ENCODE data around the gene TUBB6.

The TUBB6 gene

GRCh38 chr18:12307701-12308385 lies at the start of gene TUBB6:
Gene TUBB6, plus strand, starts transcription at chr18:12308241. Its CDS starts 52 bp downstream, at chr18:12308293.
- peak; percentile 42 for DNase-seq

- DNase-seq, result no peak
These were observed 49.0 kb upstream of the TUBB6 start for GRCh38 chr18:12258719-12259705.

DNA sequence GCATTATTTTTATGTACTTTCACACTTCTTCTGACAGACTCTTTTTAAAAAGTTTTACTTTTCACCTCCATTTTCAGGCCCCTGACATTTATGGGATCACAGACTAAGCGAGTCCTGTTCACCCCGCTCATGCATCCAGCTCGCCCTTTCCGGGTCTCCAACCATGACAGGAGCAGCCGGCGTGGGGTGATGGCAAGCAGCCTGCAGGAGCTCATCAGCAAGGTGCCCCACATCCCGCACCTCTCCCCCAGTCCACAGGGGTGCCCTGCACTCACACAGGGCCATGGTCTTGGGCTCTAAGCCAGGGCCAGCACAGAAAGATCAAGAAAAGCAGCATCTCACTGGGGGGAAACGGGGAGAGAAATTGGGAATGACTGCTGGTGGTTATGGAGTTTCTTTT lies 45.3 kb upstream of the TUBB6 start:
- DNase-seq, result no peak

DNA sequence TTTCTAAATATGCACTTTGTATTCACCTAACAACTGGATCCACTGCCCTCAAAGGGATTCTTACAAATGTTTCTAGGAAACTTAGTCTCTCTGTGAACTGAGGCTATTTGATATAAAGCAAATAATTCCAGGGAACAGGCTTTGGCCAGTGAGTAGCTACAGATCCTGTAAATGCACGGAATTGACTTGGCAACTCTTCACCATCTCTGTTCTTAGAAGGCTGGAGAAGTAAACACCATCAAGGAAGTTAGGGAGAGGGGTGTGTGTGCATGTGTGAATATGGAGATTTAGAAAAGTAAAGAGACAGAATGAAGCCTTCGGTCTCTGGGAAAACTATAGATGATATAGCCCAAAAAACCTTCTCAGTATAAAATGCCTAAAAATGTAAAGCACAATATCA lies 43.2 kb upstream of the TUBB6 start:
- no peak for DNase-seq

DNA sequence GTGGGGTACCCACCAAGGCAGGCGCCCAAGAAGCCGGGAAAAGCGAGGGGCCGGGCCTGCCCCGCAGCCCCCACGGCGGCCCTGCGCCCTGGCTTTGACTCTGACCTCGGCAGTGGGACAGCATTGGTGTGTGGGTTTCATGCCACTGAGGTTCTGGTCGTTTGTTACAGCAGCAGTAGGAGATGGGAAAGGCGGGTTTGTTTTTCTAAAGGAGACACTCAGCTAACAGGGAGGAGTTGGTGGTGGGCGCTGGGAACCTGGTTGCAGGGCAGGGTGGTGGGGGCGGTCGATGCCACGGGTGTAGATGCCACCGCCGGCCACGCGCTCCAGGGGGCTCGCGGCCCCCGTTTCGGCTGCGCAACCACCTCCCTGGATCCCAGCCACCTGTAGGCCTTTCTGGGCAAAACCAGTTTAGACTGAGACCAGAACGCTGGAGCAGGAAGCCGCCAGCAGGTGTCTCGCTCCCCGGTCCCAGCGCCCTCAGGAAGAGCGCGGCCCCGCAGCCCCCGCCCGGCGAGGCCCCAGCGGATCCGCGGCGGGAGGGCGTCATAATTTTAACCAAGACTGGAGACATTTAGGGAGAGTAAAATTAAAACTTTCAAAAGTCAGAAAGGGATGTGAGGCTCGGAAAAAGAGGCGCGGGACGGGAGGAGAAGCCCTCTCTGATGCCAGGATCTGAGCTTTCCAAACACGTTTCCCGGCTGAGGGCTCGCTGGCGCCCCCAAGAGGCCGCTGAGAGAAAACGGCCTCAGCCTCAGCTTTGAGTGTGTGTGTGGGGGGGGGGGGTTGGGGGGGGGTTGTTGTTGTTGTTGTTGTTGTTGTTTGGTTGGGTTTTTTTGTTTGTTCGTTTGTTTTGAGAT lies 36.4 kb upstream of the TUBB6 start:
- DNase-seq, result no peak

- DNase-seq, result no peak
These were observed 33.2 kb upstream of the TUBB6 start for GRCh38 chr18:12274793-12275192.

DNA sequence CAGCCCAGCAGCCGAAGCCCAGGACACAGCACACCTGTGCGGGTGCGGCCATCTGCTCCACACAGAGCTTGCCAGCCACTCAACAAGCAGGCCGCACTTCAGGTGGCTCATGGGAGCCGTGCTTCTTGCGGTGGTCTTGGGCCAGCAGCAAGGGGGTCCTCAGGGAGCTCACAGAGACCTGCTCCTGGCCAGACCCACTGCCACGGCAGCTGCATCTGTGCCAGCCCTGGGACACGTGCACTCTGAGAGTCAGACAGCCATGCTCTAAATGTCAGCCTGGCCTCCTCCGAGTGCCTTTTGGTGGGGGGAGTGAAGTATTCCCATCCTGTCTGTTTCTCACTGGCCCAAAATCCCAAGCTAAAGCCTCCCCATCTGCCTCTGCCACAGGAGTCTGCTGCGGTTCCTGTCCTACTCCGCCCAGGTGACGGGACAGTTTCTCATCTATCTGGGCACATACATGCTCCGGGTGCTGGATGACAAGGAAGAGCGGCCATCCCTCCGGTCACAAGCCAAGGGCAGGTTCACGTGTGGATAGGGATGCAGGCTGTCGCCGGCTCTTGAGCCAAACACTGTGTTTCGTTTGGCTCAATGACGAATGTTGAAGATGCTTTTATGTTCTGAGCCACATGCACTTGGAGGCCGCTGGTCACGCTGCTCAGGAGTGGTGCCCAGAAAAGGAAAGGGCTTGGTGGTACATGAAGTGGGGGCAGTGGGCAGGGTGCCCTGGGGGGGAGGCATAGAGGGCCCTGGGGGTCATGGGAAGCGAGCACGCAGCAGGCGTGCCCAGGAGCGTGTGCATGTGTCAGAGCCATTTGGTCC lies 31.1 kb upstream of the TUBB6 start:
- no peak for DNase-seq

GRCh38 chr18:12278215-12278671 lies 29.8 kb upstream of the TUBB6 start:
- no peak for DNase-seq

GRCh38 chr18:12278741-12279682 lies 29.0 kb upstream of the TUBB6 start:
- no peak for DNase-seq

DNA sequence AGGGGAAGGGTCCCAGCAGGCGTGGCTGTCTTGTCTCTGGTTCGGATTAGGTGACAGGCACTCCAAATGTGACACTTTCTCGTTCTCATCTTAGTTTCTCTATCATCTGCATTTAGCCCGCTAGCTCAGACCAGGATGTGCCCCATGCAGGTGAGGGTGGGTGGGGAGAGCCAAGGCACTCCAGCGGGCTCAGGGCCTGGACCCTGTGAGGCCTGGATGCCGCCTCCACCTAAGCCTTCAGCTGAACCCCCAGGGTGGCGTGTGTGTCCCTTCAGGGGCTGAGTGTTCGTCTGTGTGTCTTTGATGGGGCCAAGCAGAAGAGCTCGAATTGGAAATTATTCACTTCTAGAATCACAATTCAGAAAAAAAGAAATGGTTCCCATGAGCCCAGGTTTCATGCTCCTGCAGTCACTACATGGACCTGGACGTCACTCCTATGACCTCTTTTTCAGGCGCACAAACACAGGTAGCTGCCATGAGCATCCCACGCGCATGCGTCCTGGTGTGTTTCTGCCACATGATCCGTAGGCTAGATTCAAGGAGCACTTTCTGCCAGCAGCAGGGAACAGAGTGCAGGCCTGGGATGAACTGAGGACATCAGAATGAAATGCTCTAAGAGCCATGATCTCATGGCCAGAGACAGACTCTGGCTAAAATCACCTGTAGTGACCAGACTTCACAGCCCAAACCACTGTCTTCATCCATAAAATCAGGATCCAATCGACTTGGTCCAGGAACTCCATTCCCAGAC lies 28.1 kb upstream of the TUBB6 start:
- DNase-seq, result no peak

DNA sequence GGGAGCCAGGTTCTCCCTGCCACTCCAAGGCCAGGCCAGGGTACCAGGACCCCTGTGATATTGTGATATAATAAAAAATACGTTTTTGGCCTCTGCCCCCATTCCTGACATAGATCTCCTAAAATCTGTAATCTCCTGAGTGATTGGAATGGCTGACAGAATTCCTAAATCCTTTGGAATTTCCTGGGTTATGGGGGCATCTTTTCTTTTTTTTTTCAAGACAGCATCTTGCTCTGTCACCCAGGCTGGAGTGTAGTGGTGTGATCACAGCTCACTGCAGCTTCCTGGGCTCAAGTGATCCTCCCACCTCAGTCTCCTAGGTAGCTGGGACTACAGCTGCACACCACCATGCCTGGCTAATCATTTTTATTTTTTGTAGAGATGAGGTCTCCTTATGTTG lies 26.2 kb upstream of the TUBB6 start:
- DNase-seq, result no peak

DNA sequence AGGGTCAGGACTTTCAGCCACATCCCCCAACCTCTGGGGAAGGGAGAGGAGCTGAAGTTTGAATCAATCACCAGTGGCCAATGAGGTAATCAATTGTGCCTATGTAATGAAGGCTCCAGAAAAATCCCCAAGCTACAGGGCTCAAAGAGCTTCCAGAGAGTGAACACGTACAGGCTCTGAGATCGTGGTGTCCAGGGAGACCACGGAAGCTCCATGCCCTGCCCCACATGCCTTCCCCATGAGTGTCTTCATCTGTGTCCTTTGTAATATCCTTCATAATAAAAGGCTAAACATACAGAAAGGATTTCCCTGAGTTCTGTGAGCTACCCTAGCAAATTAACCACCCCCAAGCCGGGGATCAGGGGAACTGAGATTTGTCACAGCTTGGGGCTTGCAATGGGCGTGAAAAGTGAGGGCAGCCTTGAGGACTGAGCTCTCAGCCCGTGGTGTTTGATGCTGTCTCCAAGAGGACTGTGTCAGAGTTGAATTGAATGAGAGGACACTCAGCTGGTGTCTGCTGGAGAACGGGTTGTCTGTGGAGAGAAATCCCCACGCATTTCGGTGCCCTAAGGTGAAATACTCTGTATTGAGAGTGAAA lies 25.5 kb upstream of the TUBB6 start:
- no peak for DNase-seq

DNA sequence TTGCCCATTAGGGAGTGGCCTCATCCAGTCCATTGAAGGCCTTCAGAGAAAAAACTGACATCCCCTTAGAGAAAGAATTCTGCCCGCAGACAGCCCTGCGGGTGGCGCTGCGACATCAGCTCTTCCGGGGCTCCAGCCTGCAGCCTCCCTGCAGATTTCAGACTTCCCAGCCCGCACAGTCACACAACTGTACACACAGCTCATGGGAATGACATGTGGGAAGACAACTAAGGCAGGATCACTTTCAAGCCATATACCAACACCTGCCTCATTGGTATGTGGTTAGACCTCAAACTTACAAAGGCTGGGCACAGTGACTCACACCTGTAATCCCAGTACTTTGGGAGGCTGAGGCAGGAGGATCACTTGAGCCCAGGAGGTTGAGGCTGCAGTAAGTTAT lies 24.8 kb upstream of the TUBB6 start:
- DNase-seq, result no peak

- no peak for DNase-seq
These were observed 24.4 kb upstream of the TUBB6 start for GRCh38 chr18:12283666-12284065.

DNA sequence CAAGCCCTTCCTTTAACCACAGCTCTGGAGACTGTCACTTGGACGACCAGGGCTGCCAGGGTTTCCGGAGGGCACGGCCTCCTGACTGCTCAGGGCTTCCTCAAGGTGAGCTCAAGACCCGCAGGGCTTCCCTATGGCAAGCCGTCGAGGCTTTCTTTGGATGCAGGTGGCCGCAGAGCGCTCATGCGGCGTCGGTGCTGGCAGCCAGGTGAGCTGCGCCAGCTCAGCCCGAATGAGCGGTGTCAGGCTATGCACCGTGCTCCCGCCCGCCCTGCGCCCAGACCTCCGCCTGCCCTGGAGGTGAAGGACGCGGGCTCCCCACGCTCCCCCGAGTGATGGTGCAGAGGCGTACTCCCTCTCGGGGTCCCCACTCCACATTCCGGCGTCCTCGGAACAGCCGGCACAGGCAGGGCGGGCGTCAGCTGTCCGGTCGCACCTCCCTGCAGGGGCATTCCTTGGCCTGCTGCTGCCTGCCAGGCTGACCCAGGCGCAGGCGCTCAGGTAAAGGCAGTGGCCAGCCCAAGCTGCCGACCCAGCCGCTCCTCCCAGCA lies 20.8 kb upstream of the TUBB6 start:
- DNase-seq, result no peak

GRCh38 chr18:12287684-12288402 lies 20.2 kb upstream of the TUBB6 start:
- DNase-seq, result no peak

DNA sequence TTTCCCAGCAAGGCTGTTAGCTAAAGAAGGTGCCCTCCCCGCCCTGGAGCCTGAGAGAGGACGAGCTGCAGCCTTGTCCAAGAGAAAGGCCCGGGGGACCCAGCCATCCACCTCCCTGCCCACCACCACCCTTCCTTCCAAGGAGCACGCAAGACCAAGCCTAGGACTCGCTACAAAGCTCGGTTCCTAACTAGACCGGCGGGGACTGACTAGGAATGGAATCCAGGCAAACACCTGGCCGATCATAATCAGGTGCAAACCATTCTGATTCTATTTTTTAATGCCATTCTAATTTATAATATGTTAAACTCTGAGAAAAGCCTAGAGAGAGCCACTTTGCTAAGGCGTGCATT lies 19.7 kb upstream of the TUBB6 start:
- no peak for DNase-seq

GRCh38 chr18:12290086-12290485 lies 18.0 kb upstream of the TUBB6 start:
- no peak for DNase-seq

GRCh38 chr18:12291161-12291560 lies 16.9 kb upstream of the TUBB6 start:
- no peak for DNase-seq

All from SIG-M5 (cell line).